Endothelial cell of umbilical vein (primary cell): ENCODE results near the gene ACAT1. TPM values are rescaled to one million over a fixed set of nuclear protein-coding genes. Genes with fewer than 3 reads are reported as not detected.
A peak's percentile ranks its signal among the peaks of the same experiment; 100 is the strongest.

Source experiments
- BruUV-seq: library from RNA; stranded (reverse); fragments of 400-500 nt; replicated peaks from 2 replicates; lab custom pipeline; 2021; lab: Mats Ljungman, UMichigan
- CTCF ChIA-PET: fragments of 300-600, 350-600 bp; sonication (Branson Sonifier 250); formaldehyde crosslinking; loops from one replicate; lab custom pipeline; 2021; ENCODE audit warnings: antibody characterized with exemption, inconsistent platforms; lab: Charles Lee
- POLR2A ChIA-PET: fragments of 300-600, 350-600 bp; sonication (Branson Sonifier 250); formaldehyde crosslinking; loops from one replicate; lab custom pipeline; 2021; ENCODE audit warnings: antibody characterized with exemption, inconsistent platforms; lab: Charles Lee
- DNase-seq: peaks from one replicate; pipeline ENCODE4 v3.0.0-alpha.2; 2011; ENCODE audit warnings: low read depth, low spot score
- FAIRE-seq: peaks from 2 replicates; lab custom pipeline; 2011; peaks lifted over from hg19 to GRCh38; lab: Jason Lieb, UNC
- H2AFZ ChIP-seq: 2 replicates; pipeline ENCODE4 v1.6.0; 2012; ENCODE audit warnings: low read depth, low read length, control low read depth, inconsistent platforms
- H3K27ac ChIP-seq: 2 replicates; pipeline ENCODE4 v1.5.1; 2011; ENCODE audit warnings: low read depth, mild to moderate bottlenecking, control low read depth, low read length, moderate library complexity; ENCODE audit not compliant: insufficient read depth
- H3K27me3 ChIP-seq, 2 experiments: 2 replicates each; pipeline versions ENCODE4 v1.6.0 to v1.6.1; 2011; ENCODE audit warnings: low read length in 2 of 2, mixed read lengths in 1 of 2; ENCODE audit not compliant: control insufficient read depth in 2 of 2, insufficient read depth in 2 of 2
- H3K36me3 ChIP-seq, 2 experiments: 2 replicates in 1 of 2; 3 replicates in 1 of 2; pipeline ENCODE4 v1.5.1; 2011; ENCODE audit warnings: low read length in 2 of 2, mild to moderate bottlenecking in 1 of 2, moderate library complexity in 1 of 2; ENCODE audit not compliant: control insufficient read depth in 2 of 2, insufficient read depth in 2 of 2; ENCODE audit errors: extremely low read depth in 1 of 2
- H3K4me1 ChIP-seq: 3 replicates; pipeline ENCODE4 v1.5.1; 2011; ENCODE audit warnings: mild to moderate bottlenecking, low read length; ENCODE audit not compliant: control insufficient read depth, insufficient read depth; ENCODE audit errors: extremely low read depth
- H3K4me2 ChIP-seq: 2 replicates; pipeline ENCODE4 v1.6.1; 2011; ENCODE audit warnings: low read length, control low read depth, mixed read lengths; ENCODE audit not compliant: insufficient read depth
- H3K4me3 ChIP-seq, 3 experiments: fragments of 200-600 bp in 1 of 3; sonication (generic), shearing (Covaris generic) in 1 of 3; replicated peaks in 1 of 3; 2 replicates each; pipeline ENCODE4 v1.5.1; 2011 to 2016; ENCODE audit warnings: control low read depth in 3 of 3, low read length in 3 of 3, mild to moderate bottlenecking in 2 of 3, inconsistent platforms in 1 of 3, low read depth in 1 of 3, moderate library complexity in 1 of 3; ENCODE audit not compliant: insufficient read depth in 1 of 3
- H3K79me2 ChIP-seq: 2 replicates; pipeline ENCODE4 v1.6.0; 2012; ENCODE audit warnings: low read length, inconsistent platforms; ENCODE audit not compliant: control insufficient read depth, insufficient read depth
- H3K9ac ChIP-seq: replicated peaks from 2 replicates; pipeline ENCODE3; 2011; ENCODE audit warnings: low read length, control low read depth; ENCODE audit not compliant: insufficient read depth; ENCODE audit errors: extremely low read depth
- H3K9me1 ChIP-seq: replicated peaks from 3 replicates; pipeline ENCODE4 v1.6.0; 2011; ENCODE audit warnings: mild to moderate bottlenecking, low read length; ENCODE audit not compliant: control insufficient read depth, insufficient read depth; ENCODE audit errors: extremely low read depth
- H3K9me3 ChIP-seq: replicated peaks from 2 replicates; pipeline ENCODE4 v1.5.1; 2012; ENCODE audit warnings: low read length, inconsistent platforms; ENCODE audit not compliant: control insufficient read depth, insufficient read depth
- H4K20me1 ChIP-seq: replicated peaks from 2 replicates; pipeline ENCODE3; 2011; ENCODE audit warnings: mild to moderate bottlenecking, low read length; ENCODE audit not compliant: control insufficient read depth, insufficient read depth; ENCODE audit errors: extremely low read depth
- CTCF ChIP-seq, 2 donors: IDR thresholded peaks; 1 replicate in 1 of 2; 2 replicates in 1 of 2; pipeline ENCODE4 v1.5.1; 2011; ENCODE audit warnings: low read length in 2 of 2, mild to moderate bottlenecking in 2 of 2, moderate library complexity in 2 of 2, control low read depth in 1 of 2, inconsistent platforms in 1 of 2, low read depth in 1 of 2; ENCODE audit not compliant: insufficient read depth in 1 of 2; ENCODE audit errors: extremely low read depth in 1 of 2
- EZH2 ChIP-seq: IDR thresholded peaks from 2 replicates; pipeline ENCODE4 v1.6.1; 2012; ENCODE audit warnings: borderline replicate concordance, low read depth, mild to moderate bottlenecking, moderate library complexity, low read length, inconsistent platforms; ENCODE audit not compliant: severe bottlenecking
- FOS ChIP-seq: IDR thresholded peaks from 2 replicates; pipeline ENCODE4 v1.6.1; 2011; ENCODE audit warnings: mild to moderate bottlenecking, low read length, moderate library complexity, borderline replicate concordance; ENCODE audit not compliant: insufficient read depth
- GATA2 ChIP-seq: IDR thresholded peaks from 2 replicates; pipeline ENCODE4 v1.7.0; 2011; ENCODE audit warnings: low read depth, mild to moderate bottlenecking, moderate library complexity, mixed read lengths, low read length; ENCODE audit not compliant: insufficient read length, insufficient read depth
- JUN ChIP-seq: IDR thresholded peaks from 2 replicates; pipeline ENCODE4 v1.6.1; 2011; ENCODE audit warnings: borderline replicate concordance, low read depth; ENCODE audit not compliant: insufficient read length, insufficient read depth
- MAX ChIP-seq: IDR thresholded peaks from 2 replicates; pipeline ENCODE4 v1.6.1; 2011; ENCODE audit not compliant: insufficient read depth, insufficient read length
- MYC ChIP-seq: IDR thresholded peaks from one replicate; pipeline ENCODE4 v1.6.1; 2011; ENCODE audit warnings: mild to moderate bottlenecking, low read depth, low read length
- POLR2A ChIP-seq: IDR thresholded peaks from 2 replicates; pipeline ENCODE4 v1.6.1; 2012; ENCODE audit warnings: low read depth, mild to moderate bottlenecking, control low read depth, low read length
- POLR2AphosphoS5 ChIP-seq: IDR thresholded peaks from 2 replicates; pipeline ENCODE4 v1.6.1; 2012; ENCODE audit warnings: low read depth, mild to moderate bottlenecking, control low read depth, low read length, moderate library complexity; ENCODE audit not compliant: insufficient read depth
- dilution Hi-C: fragments of 300-500 bp; cut with MboI; formaldehyde crosslinking; loops from one replicate; pipeline ENCODE4 v1.15.0; 2019; ENCODE audit warnings: low sequenced_read_pairs; ENCODE audit not compliant: extremely low pct_ligation_motif_present
- intact Hi-C: fragments of 100-400 bp; cut with micrococcal nuclease; formaldehyde crosslinking; loops from one replicate; pipeline ENCODE4 v1.10.0; 2022
- polyA plus RNA-seq, 4 experiments: library from polyadenylated mRNA; depleted of rRNA in 3 of 4; stranded (reverse) in 3 of 4; unstranded in 1 of 4; fragments of >200 nt; gene quantifications; 2 replicates each; pipeline versions ENCODE4 v1.2.1 to v1.2.3, GENCODE V29; 2011 to 2012; ENCODE audit warnings: missing spikeins in 1 of 4
- total RNA-seq: library from RNA; stranded (reverse); gene quantifications from 2 replicates; pipeline ENCODE4 v1.2.3, GENCODE V29; 2021

The ACAT1 gene
- total and polyA plus RNA-seq, 2 donors (not counting 3 experiments of a cell fraction or from before 2014, with no cell fraction given), result 36.8 to 59.9 TPM

- H3K9ac ChIP-seq, result peak overlapping the region; percentile 66
- CTCF ChIA-PET, result interaction anchor here (1.0 to 1.7 kb wide), 3 partner anchors 26 to 527 kb away, joined by 3 read pairs; partner anchors contain the start of gene CUL5
- no peak for TF ChIP-seq FOS
- TF ChIP-seq CTCF (IDR thresholded peaks at IDR 0.05; ENCODE audit: extremely low read depth in 1 of 2, insufficient read depth in 1 of 2, low read depth in 1 of 2, low read length in 2 of 2), result no peak
- TF ChIP-seq EZH2, result no peak
- no peak for TF ChIP-seq POLR2A
- TF ChIP-seq MYC, result no peak
- no peak for TF ChIP-seq GATA2
- no peak for TF ChIP-seq JUN
- no peak for TF ChIP-seq POLR2AphosphoS5
- no peak for TF ChIP-seq MAX
- peak overlapping the region; percentile 23 for H2AFZ ChIP-seq
- H3K4me2 ChIP-seq, result peak overlapping the region; percentile 90
- no peaks in the 10 kb centered on the region for H3K9me3 ChIP-seq
- H3K79me2 ChIP-seq, result peaks cover 37% of the 10 kb centered on the region
- POLR2A ChIA-PET, result no interaction called here
- DNase-seq, result no peak
- H3K27ac ChIP-seq, result no peak overlapping the region
- no peaks in the 10 kb centered on the region for H3K36me3 ChIP-seq
- intact Hi-C loops (loop anchor here (5.0 kb wide), 1 partner anchor 375 kb away; the partner anchor contains the start of gene POGLUT3), dilution Hi-C loops (no loop called here)
- no peaks in the 10 kb centered on the region for H3K27me3 ChIP-seq
- peak overlapping the region; percentile 58 to 85 (median 60) for H3K4me3 ChIP-seq
- H3K4me1 ChIP-seq, result peaks cover 16% of the 10 kb centered on the region
- no peaks in the 10 kb centered on the region for H3K9me1 ChIP-seq
- no TSS peak for BruUV-seq
- no peak for FAIRE-seq
- H4K20me1 ChIP-seq, result no peaks in the 10 kb centered on the region
These were observed 830 bp downstream of the ACAT1 start for GRCh38 chr11:108122166-108122628.
